Adrenal gland (tissue), 12 donors: Measurements from ENCODE around the gene CTBP2. TPM values are rescaled to one million over a fixed set of nuclear protein-coding genes. Genes with fewer than 3 reads are reported as not detected.

ENCODE experiments used
- DNase-seq, 7 donors: peaks; one replicate each; pipeline ENCODE4 v3.0.0-alpha.2; 2019 to 2020
- H3K27ac ChIP-seq, 5 donors: fragments of 200-600 bp; sonication (generic) in 4 of 5; 1 replicate in 3 of 5; 2 replicates in 2 of 5; pipeline versions ENCODE4 v1.5.1 to v1.8.0; 2016 to 2020; ENCODE audit warnings: mild to moderate bottlenecking in 1 of 5
- H3K27me3 ChIP-seq: fragments of 200-600 bp; 2 replicates; pipeline ENCODE4 v1.8.0; 2021
- H3K36me3 ChIP-seq, 2 donors: fragments of 200-600 bp; replicated peaks in 1 of 2; 1 replicate in 1 of 2; 2 replicates in 1 of 2; pipeline versions ENCODE4 v1.5.1 to v1.8.0; 2018 to 2022
- H3K4me1 ChIP-seq, 2 donors: fragments of 200-600 bp; replicated peaks in 1 of 2; 1 replicate in 1 of 2; 2 replicates in 1 of 2; pipeline versions ENCODE4 v1.5.1 to v1.8.0; 2018 to 2021
- H3K4me3 ChIP-seq, 4 donors: fragments of 200-600 bp; sonication (generic) in 3 of 4; one replicate each; pipeline ENCODE4 v1.5.1; 2016 to 2018
- H3K9me3 ChIP-seq, 3 donors: fragments of 200-600 bp; sonication (generic) in 1 of 3; replicated peaks in 1 of 3; 1 replicate in 2 of 3; 2 replicates in 1 of 3; pipeline versions ENCODE4 v1.5.1 to v1.8.0; 2016 to 2021
- CTCF ChIP-seq, 6 experiments: fragments of 450-650 bp in 4 of 6; fragments of 200-600 bp in 2 of 6; sonication (generic) in 1 of 6; IDR thresholded peaks; 1 replicate in 5 of 6; 2 replicates in 1 of 6; pipeline versions ENCODE4 v1.5.1 to v1.8.0; 2016 to 2021; ENCODE audit warnings: antibody characterized with exemption in 6 of 6, mild to moderate bottlenecking in 2 of 6, moderate library complexity in 1 of 6
- POLR2A ChIP-seq, 2 donors: fragments of 450-650 bp; IDR thresholded peaks; one replicate each; pipeline ENCODE4 v1.6.1; 2017; ENCODE audit warnings: antibody characterized with exemption in 2 of 2, mild to moderate bottlenecking in 2 of 2, moderate library complexity in 1 of 2
- WGBS, 4 donors: extraction: QIAGEN DNeasy Blood & Tissue Kit in 2 of 4; methylation state at CpG; one replicate each; pipeline versions ENCODE4 v1.1.5 to v1.1.7; 2013 to 2017; 5-methylcytosine and 5-hydroxymethylcytosine counted together
- intact Hi-C, 2 donors: fragments of 100-400 bp; cut with DNase I; formaldehyde crosslinking; loops; one replicate each; pipeline versions ENCODE4 v1.14.1 to v1.15.0; 2022 to 2023
- polyA plus RNA-seq, 3 donors: library from polyadenylated mRNA; stranded (reverse); fragments of 200-250 nt in 2 of 3; fragments of 350-450 nt in 1 of 3; fragmentation: Illumina TruSeq in 1 of 3; extraction: RNeasy Lipid Tissue Mini Kit (QIAGEN cat#74804) in 1 of 3; gene quantifications; one replicate each; pipeline ENCODE4 v1.2.3, GENCODE V29; 2013 to 2014
- total RNA-seq, 9 donors: library from RNA; depleted of rRNA in 4 of 9; stranded (reverse); fragments of >200 nt in 4 of 9; fragments of 120-200 nt in 1 of 9; fragmentation: NEBNext Ultra II Directional in 1 of 9; extraction: Animal tissue kit (Norgen Biotek cat#: 25700) in 1 of 9; gene quantifications; one replicate each; pipeline versions ENCODE4 v1.1.0 to v1.2.4, GENCODE V29; 2013 to 2023
- donor health status: healthy with polysubstance abuse.
- donor health status: Bipolar disorder and iron deficiency.
- donor health status: DM: yes; HTN: yes; CAD: no.
- donor health status: DM: no; HTN: no; CAD: no.
- donor health status: DM: no; HTN: no; CAD: no.
- donor health status: DM: yes; HTN: yes; CAD: no.

Gene CTBP2
- total and polyA plus RNA-seq, 12 donors = 25.3 to 66.5 (median 45.7) TPM

- H3K9me3 ChIP-seq = no peaks in the 10 kb centered on the region
- peaks cover 38 to 83% of the 10 kb centered on the region in 2 donors for H3K4me1 ChIP-seq
- no peak for TF ChIP-seq CTCF (IDR thresholded peaks at IDR 0.05)
- no peak for TF ChIP-seq POLR2A (IDR thresholded peaks at IDR 0.05)
- peak in 1 of 7 donors; percentile 27 for DNase-seq
- no peaks in the 10 kb centered on the region for H3K27me3 ChIP-seq
- no peak overlapping the region for H3K4me3 ChIP-seq
- H3K27ac ChIP-seq = peak overlapping the region in 4 of 5 donors; percentile 15 to 95 (median 52)
- intact Hi-C loops = loop anchor here in 1 of 2 donors (5.0 kb wide), 1 partner anchor 69 kb away; no protein-coding TSS in a partner anchor
- 63 to 70% (median 65%) methylated on average over 17 to 21 of the region's 21 CpGs for WGBS, 4 donors
- no peaks in the 10 kb centered on the region for H3K36me3 ChIP-seq
Measured at GRCh38 chr10:125061557-125062226, 98.7 kb downstream of the CTBP2 start.

GRCh38 chr10:125060826-125061556, 99.4 kb downstream of the CTBP2 start:
- H3K27ac ChIP-seq = peak overlapping the region in 4 of 5 donors; percentile 15 to 95 (median 52)
- peaks cover 44 to 90% of the 10 kb centered on the region in 2 donors for H3K4me1 ChIP-seq
- no peaks in the 10 kb centered on the region for H3K9me3 ChIP-seq
- peak overlapping the region in 1 of 4 donors; percentile 20 for H3K4me3 ChIP-seq
- H3K36me3 ChIP-seq = no peaks in the 10 kb centered on the region
- peak; percentile 82 to 94 (median 89) for DNase-seq
- no peaks in the 10 kb centered on the region for H3K27me3 ChIP-seq
- intact Hi-C loops = loop anchor here in 1 of 2 donors (5.0 kb wide), 1 partner anchor 69 kb away; no protein-coding TSS in a partner anchor
- 21 to 31% (median 23%) methylated on average over 8 to 21 of the region's 21 CpGs for WGBS, 4 donors
- TF ChIP-seq CTCF (IDR thresholded peaks at IDR 0.05) = peak; percentile 81 to 91 (median 86)
- no peak for TF ChIP-seq POLR2A (IDR thresholded peaks at IDR 0.05)

GRCh38 chr10:125060482-125060825, 99.9 kb downstream of the CTBP2 start:
- intact Hi-C loops = loop anchor here in 1 of 2 donors (5.0 kb wide), 1 partner anchor 68 kb away; no protein-coding TSS in a partner anchor
- WGBS, 4 donors = 37 to 49% (median 48%) methylated on average over 9 of the region's 9 CpGs

More at GRCh38 chr10:125060482-125060825, 99.9 kb downstream of the CTBP2 start:
- TF ChIP-seq POLR2A (IDR thresholded peaks at IDR 0.05) (no peak), CTCF (IDR thresholded peaks at IDR 0.05) (no peak)
- no peaks in the 10 kb centered on the region for H3K27me3 ChIP-seq
- DNase-seq = no peak
- H3K4me1 ChIP-seq = peaks cover 44 to 94% of the 10 kb centered on the region in 2 donors
- H3K9me3 ChIP-seq = no peaks in the 10 kb centered on the region
- H3K36me3 ChIP-seq = no peaks in the 10 kb centered on the region
- peak overlapping the region in 3 of 5 donors; percentile 15 to 95 (median 81) for H3K27ac ChIP-seq
- H3K4me3 ChIP-seq = peak overlapping the region in 1 of 4 donors; percentile 20
